PC-3 (cell line): Measurements from ENCODE around the gene RPS17.
"Not testable (repeated sequence)": the region's sequence is repeated elsewhere in the genome, so short reads cannot be mapped to it uniquely, and the experiment has no call there.

Experiments used
- EZH2 ChIP-seq: fragments of 300-600 bp; sonication (generic); IDR thresholded peaks from one replicate; pipeline ENCODE4 v1.6.1; 2017; ENCODE audit warnings: antibody characterized with exemption, mild to moderate bottlenecking, low read length; ENCODE audit not compliant: unreplicated experiment
- EZH2phosphoT487 ChIP-seq: fragments of 300-600 bp; sonication (generic); IDR thresholded peaks from 2 replicates; pipeline ENCODE4 v1.6.1; 2018; ENCODE audit warnings: mild to moderate bottlenecking, antibody characterized with exemption, low read length, borderline replicate concordance
- TF ChIP-seq, protein P1 (sequence below): fragments of 300-600 bp; sonication (generic); conservative IDR thresholded peaks from 2 replicates; pipeline ENCODE4 v1.5.1; 2017; ENCODE audit warnings: antibody characterized with exemption, low read depth, mild to moderate bottlenecking, low read length

DNA sequence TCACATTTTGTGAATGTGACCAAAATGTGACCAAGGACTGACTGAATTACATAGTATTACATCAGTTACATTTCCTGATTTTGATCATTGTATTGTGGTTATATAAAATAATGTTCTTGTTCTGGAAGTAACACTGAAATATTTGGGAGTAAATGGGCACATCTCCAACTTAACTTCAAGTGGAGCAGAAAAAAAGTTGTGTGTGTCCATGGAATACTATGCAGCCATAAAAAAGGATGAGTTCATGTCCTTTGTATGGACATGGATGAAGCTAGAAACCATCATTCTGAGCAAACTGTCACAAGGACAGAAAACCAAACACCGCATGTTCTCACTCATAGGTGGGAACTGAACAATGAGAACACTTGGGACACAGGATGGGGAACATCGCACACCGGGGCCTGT is 5.8 kb downstream of the RPS17 start:
- TF ChIP-seq, protein P1, sequence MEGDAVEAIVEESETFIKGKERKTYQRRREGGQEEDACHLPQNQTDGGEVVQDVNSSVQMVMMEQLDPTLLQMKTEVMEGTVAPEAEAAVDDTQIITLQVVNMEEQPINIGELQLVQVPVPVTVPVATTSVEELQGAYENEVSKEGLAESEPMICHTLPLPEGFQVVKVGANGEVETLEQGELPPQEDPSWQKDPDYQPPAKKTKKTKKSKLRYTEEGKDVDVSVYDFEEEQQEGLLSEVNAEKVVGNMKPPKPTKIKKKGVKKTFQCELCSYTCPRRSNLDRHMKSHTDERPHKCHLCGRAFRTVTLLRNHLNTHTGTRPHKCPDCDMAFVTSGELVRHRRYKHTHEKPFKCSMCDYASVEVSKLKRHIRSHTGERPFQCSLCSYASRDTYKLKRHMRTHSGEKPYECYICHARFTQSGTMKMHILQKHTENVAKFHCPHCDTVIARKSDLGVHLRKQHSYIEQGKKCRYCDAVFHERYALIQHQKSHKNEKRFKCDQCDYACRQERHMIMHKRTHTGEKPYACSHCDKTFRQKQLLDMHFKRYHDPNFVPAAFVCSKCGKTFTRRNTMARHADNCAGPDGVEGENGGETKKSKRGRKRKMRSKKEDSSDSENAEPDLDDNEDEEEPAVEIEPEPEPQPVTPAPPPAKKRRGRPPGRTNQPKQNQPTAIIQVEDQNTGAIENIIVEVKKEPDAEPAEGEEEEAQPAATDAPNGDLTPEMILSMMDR: not testable (repeated sequence)
- TF ChIP-seq EZH2, EZH2phosphoT487: not testable (repeated sequence)
